Measurements from ENCODE around the gene RIPOR1.
"Not testable (repeated sequence)": the region's sequence is repeated elsewhere in the genome, so short reads cannot be mapped to it uniquely, and the experiment has no call there.

Gene RIPOR1

GRCh38 chr16:67528222-67528869, at the start of gene RIPOR1:
TSS of gene RIPOR1 (plus strand) at chr16:67528829. CDS start at chr16:67538447, 9,618 bp downstream.
- DNase-seq = peak; percentile 22

GRCh38 chr16:67480833-67481560, 47.6 kb upstream of the RIPOR1 start, which contains the start of gene ATP6V0D1:
TSS of gene ATP6V0D1 (minus strand) at chr16:67481157. CDS start at chr16:67481086, 71 bp downstream.
- DNase-seq = peak; percentile 95

GRCh38 chr16:67481561-67482232, 46.9 kb upstream of the RIPOR1 start:
- DNase-seq = peak; percentile 20

- DNase-seq = no peak
Measured at GRCh38 chr16:67482233-67482924, 46.2 kb upstream of the RIPOR1 start.

GRCh38 chr16:67483150-67483549, 45.5 kb upstream of the RIPOR1 start, which contains the start of gene AGRP:
TSS of gene AGRP (minus strand) at chr16:67483547. CDS start at chr16:67483398, 149 bp downstream.
- no peak for DNase-seq

- no peak for DNase-seq
Measured at GRCh38 chr16:67483731-67484525, 44.7 kb upstream of the RIPOR1 start.

- DNase-seq = peak; percentile 20
Measured at GRCh38 chr16:67486805-67487204, 41.8 kb upstream of the RIPOR1 start.

GRCh38 chr16:67487561-67487960, 41.1 kb upstream of the RIPOR1 start:
- not testable (repeated sequence) for DNase-seq

GRCh38 chr16:67489401-67490083, 39.1 kb upstream of the RIPOR1 start:
- DNase-seq = peak; percentile 14

GRCh38 chr16:67490335-67491096, 38.1 kb upstream of the RIPOR1 start:
- peak; percentile 79 for DNase-seq

GRCh38 chr16:67499106-67499505, 29.5 kb upstream of the RIPOR1 start:
- DNase-seq = peak; percentile 64

GRCh38 chr16:67504031-67505021, 24.3 kb upstream of the RIPOR1 start:
- no peak for DNase-seq

- no peak for DNase-seq
Measured at GRCh38 chr16:67506468-67506867, 22.2 kb upstream of the RIPOR1 start.

GRCh38 chr16:67509016-67509415, 19.6 kb upstream of the RIPOR1 start:
- no peak for DNase-seq

GRCh38 chr16:67513892-67514291, 14.7 kb upstream of the RIPOR1 start:
- not testable (repeated sequence) for DNase-seq

GRCh38 chr16:67514382-67514828, 14.2 kb upstream of the RIPOR1 start:
- DNase-seq = peak; percentile 84

GRCh38 chr16:67516296-67517154, 12.1 kb upstream of the RIPOR1 start:
- DNase-seq = peak; percentile 71

GRCh38 chr16:67517155-67517445, 11.5 kb upstream of the RIPOR1 start:
- DNase-seq = no peak
